Sigmoid colon (tissue), 7 donors: ENCODE results near the gene FMNL2. TPM values are rescaled to one million over a fixed set of nuclear protein-coding genes. Genes with fewer than 3 reads are reported as not detected.
A peak's percentile ranks its signal among the peaks of the same experiment; 100 is the strongest.

ENCODE experiments used
- DNase-seq: peaks from one replicate; pipeline ENCODE4 v3.0.0-alpha.2; 2019
- H3K27ac ChIP-seq, 4 donors: fragments of 200-600 bp; sonication (generic); one replicate each; pipeline ENCODE4 v1.5.1; 2016 to 2019; ENCODE audit warnings: mild to moderate bottlenecking in 1 of 4
- H3K27me3 ChIP-seq, 3 donors: fragments of 200-600 bp; sonication (generic); one replicate each; pipeline ENCODE4 v1.5.1; 2019; ENCODE audit warnings: mild to moderate bottlenecking in 1 of 3
- H3K36me3 ChIP-seq, 4 donors: fragments of 200-600 bp; sonication (generic); one replicate each; pipeline ENCODE4 v1.5.1; 2016 to 2019
- H3K4me1 ChIP-seq, 4 donors: fragments of 200-600 bp; sonication (generic); one replicate each; pipeline ENCODE4 v1.5.1; 2017 to 2019
- H3K4me3 ChIP-seq, 4 donors: fragments of 200-600 bp; sonication (generic); one replicate each; pipeline ENCODE4 v1.5.1; 2017 to 2019; ENCODE audit warnings: mild to moderate bottlenecking in 2 of 4, moderate library complexity in 1 of 4
- H3K9me3 ChIP-seq, 4 donors: fragments of 200-600 bp in 3 of 4; sonication (generic) in 3 of 4; one replicate each; pipeline versions ENCODE4 v1.5.1 to v1.6.1; 2013 to 2019
- CTCF ChIP-seq, 4 experiments: fragments of 450-650 bp in 3 of 4; fragments of 200-600 bp in 1 of 4; IDR thresholded peaks; one replicate each; pipeline ENCODE4 v1.5.1; 2016 to 2019; ENCODE audit warnings: antibody characterized with exemption in 4 of 4, mild to moderate bottlenecking in 3 of 4, moderate library complexity in 2 of 4
- EP300 ChIP-seq, 4 donors: sonication (generic); formaldehyde crosslinking; IDR thresholded peaks; one replicate each; pipeline ENCODE4 v1.6.1; 2017; ENCODE audit warnings: antibody characterized with exemption in 4 of 4
- POLR2A ChIP-seq, 2 donors: fragments of 450-650 bp; IDR thresholded peaks; one replicate each; pipeline ENCODE4 v1.6.1; 2016; ENCODE audit warnings: antibody characterized with exemption in 2 of 2, mild to moderate bottlenecking in 2 of 2, moderate library complexity in 2 of 2
- POLR2AphosphoS5 ChIP-seq, 4 donors: sonication (generic); formaldehyde crosslinking; IDR thresholded peaks; one replicate each; pipeline ENCODE4 v1.6.1; 2017; ENCODE audit warnings: antibody characterized with exemption in 4 of 4
- WGBS, 2 donors: extraction: QIAGEN DNeasy Blood & Tissue Kit; methylation state at CpG; one replicate each; pipeline ENCODE4 v1.1.7; 2013; 5-methylcytosine and 5-hydroxymethylcytosine counted together
- intact Hi-C: fragments of 100-400 bp; cut with DNase I; formaldehyde crosslinking; loops from one replicate; pipeline ENCODE4 v1.15.1; 2023
- polyA plus RNA-seq, 3 donors: library from polyadenylated mRNA; stranded (reverse); fragments of 200-250 nt; gene quantifications; one replicate each; pipeline ENCODE4 v1.2.3, GENCODE V29; 2013
- total RNA-seq, 4 donors: library from RNA; depleted of rRNA; stranded (reverse); fragments of >200 nt; gene quantifications; one replicate each; pipeline ENCODE4 v1.1.0, GENCODE V29; 2016
- donor health status: healthy with polysubstance abuse.
- donor health status: Bipolar disorder and iron deficiency.
- donor health status: healthy.

FMNL2 gene
- total and polyA plus RNA-seq, 7 donors: 9.4 to 30.5 (median 17.8) TPM

- DNase-seq: no peak
- TF ChIP-seq EP300 (IDR thresholded peaks at IDR 0.05): no peak
- no peak for TF ChIP-seq CTCF (IDR thresholded peaks at IDR 0.05)
- TF ChIP-seq POLR2A (IDR thresholded peaks at IDR 0.05): no peak
- no peak for TF ChIP-seq POLR2AphosphoS5 (IDR thresholded peaks at IDR 0.05)
- WGBS, 2 donors: 78 to 79% methylated on average over 4 of the region's 4 CpGs
- intact Hi-C loops: no loop called here
- Histone ChIP-seq H3K36me3 (no peaks in the 10 kb centered on the region), H3K27me3 (no peaks in the 10 kb centered on the region), H3K27ac (no peak overlapping the region), H3K4me1 (peaks cover 0 to 25% (median 11%) of the 10 kb centered on the region in 4 donors), H3K4me3 (no peak overlapping the region), H3K9me3 (no peaks in the 10 kb centered on the region)
Observed at GRCh38 chr2:152529420-152530115, 194.6 kb downstream of the FMNL2 start.

- no peak overlapping the region for H3K27ac ChIP-seq
- no peaks in the 10 kb centered on the region for H3K9me3 ChIP-seq
- no peak for DNase-seq
- H3K4me3 ChIP-seq: no peak overlapping the region
- TF ChIP-seq CTCF (IDR thresholded peaks at IDR 0.05): no peak
- TF ChIP-seq EP300 (IDR thresholded peaks at IDR 0.05): no peak
- no peak for TF ChIP-seq POLR2AphosphoS5 (IDR thresholded peaks at IDR 0.05)
- TF ChIP-seq POLR2A (IDR thresholded peaks at IDR 0.05): no peak
- intact Hi-C loops: no loop called here
- peaks cover 0 to 32% (median 18%) of the 10 kb centered on the region in 4 donors for H3K4me1 ChIP-seq
- WGBS, 2 donors: 64 to 77% methylated on average over 3 of the region's 3 CpGs
- H3K27me3 ChIP-seq: no peaks in the 10 kb centered on the region
- no peaks in the 10 kb centered on the region for H3K36me3 ChIP-seq
Observed at GRCh38 chr2:152532241-152532640, 197.3 kb downstream of the FMNL2 start.

GRCh38 chr2:152534460-152535135, 199.6 kb downstream of the FMNL2 start:
- Histone ChIP-seq H3K27me3 (no peaks in the 10 kb centered on the region), H3K4me3 (peak overlapping the region in 2 of 4 donors; percentile 3 to 9), H3K36me3 (no peaks in the 10 kb centered on the region), H3K27ac (peak overlapping the region; percentile 43 to 68 (median 48)), H3K4me1 (peaks cover 0 to 29% (median 17%) of the 10 kb centered on the region in 4 donors), H3K9me3 (no peaks in the 10 kb centered on the region)
- 70 to 76% methylated on average over 7 of the region's 7 CpGs for WGBS, 2 donors
- DNase-seq: no peak
- intact Hi-C loops: no loop called here
- TF ChIP-seq EP300 (IDR thresholded peaks at IDR 0.05) (no peak), CTCF (IDR thresholded peaks at IDR 0.05) (no peak), POLR2AphosphoS5 (IDR thresholded peaks at IDR 0.05) (peak in 2 of 4 donors; percentile 11 to 25), POLR2A (IDR thresholded peaks at IDR 0.05) (no peak)

- intact Hi-C loops: no loop called here
- peaks cover 0 to 25% (median 10%) of the 10 kb centered on the region in 4 donors for H3K4me1 ChIP-seq
- WGBS, 2 donors: 70 to 75% methylated on average over 9 of the region's 9 CpGs
Observed at GRCh38 chr2:152537081-152537651, 202.2 kb downstream of the FMNL2 start.

More at GRCh38 chr2:152537081-152537651, 202.2 kb downstream of the FMNL2 start:
- TF ChIP-seq CTCF (IDR thresholded peaks at IDR 0.05) (no peak), POLR2AphosphoS5 (IDR thresholded peaks at IDR 0.05) (no peak), POLR2A (IDR thresholded peaks at IDR 0.05) (no peak), EP300 (IDR thresholded peaks at IDR 0.05) (no peak)
- Histone ChIP-seq H3K27me3 (no peaks in the 10 kb centered on the region), H3K27ac (no peak overlapping the region), H3K4me3 (no peak overlapping the region), H3K36me3 (no peaks in the 10 kb centered on the region), H3K9me3 (no peaks in the 10 kb centered on the region)
- DNase-seq: no peak
